H1 (cell line): Measurements from ENCODE around the gene AURKB. TPM values are rescaled to one million over a fixed set of nuclear protein-coding genes. Genes with fewer than 3 reads are reported as not detected.
A peak's percentile ranks its signal among the peaks of the same experiment; 100 is the strongest.

Experiments used
- CTCF ChIA-PET: fragments of 300-600 bp; sonication (Branson Sonifier 250); formaldehyde crosslinking; loops from one replicate; lab custom pipeline; 2021; ENCODE audit not compliant: partially characterized antibody; lab: Charles Lee
- POLR2A ChIA-PET: fragments of 300-600 bp; sonication (Branson Sonifier 250); formaldehyde crosslinking; loops from one replicate; lab custom pipeline; 2021; ENCODE audit warnings: inconsistent platforms; ENCODE audit not compliant: partially characterized antibody; lab: Charles Lee
- DNase-seq, 2 experiments: peaks; one replicate each; pipeline versions ENCODE4 v3.0.0 to v3.0.0-alpha.2; 2010 to 2022; ENCODE audit warnings: low spot score in 2 of 2, low read depth in 1 of 2, mixed read lengths in 1 of 2
- FAIRE-seq: peaks from 2 replicates; lab custom pipeline; 2011; peaks lifted over from hg19 to GRCh38; lab: Jason Lieb, UNC
- H2AFZ ChIP-seq: 2 replicates; pipeline ENCODE4 v1.8.1; 2012; ENCODE audit warnings: low read length, inconsistent platforms
- H2AK5ac ChIP-seq: 2 replicates; pipeline ENCODE4 v1.6.1; 2013; ENCODE audit warnings: low read depth, low read length
- H2BK120ac ChIP-seq: replicated peaks from 2 replicates; pipeline ENCODE3; 2013; ENCODE audit warnings: low read depth, low read length, inconsistent platforms
- H2BK12ac ChIP-seq: 2 replicates; pipeline ENCODE4 v1.6.1; 2013; ENCODE audit warnings: low read depth, low read length
- H2BK15ac ChIP-seq: 2 replicates; pipeline ENCODE4 v1.6.1; 2013; ENCODE audit warnings: low read length
- H2BK20ac ChIP-seq: 2 replicates; pipeline ENCODE4 v1.6.1; 2013; ENCODE audit warnings: low read length
- H2BK5ac ChIP-seq: 2 replicates; pipeline ENCODE4 v1.6.1; 2013; ENCODE audit warnings: low read depth, low read length
- H3K14ac ChIP-seq: 2 replicates; pipeline ENCODE4 v1.6.1; 2013; ENCODE audit warnings: inconsistent platforms; ENCODE audit not compliant: insufficient read length
- H3K18ac ChIP-seq: 2 replicates; pipeline ENCODE4 v1.6.1; 2013; ENCODE audit warnings: low read length; ENCODE audit errors: extremely low read depth
- H3K23ac ChIP-seq: 2 replicates; pipeline ENCODE4 v1.6.1; 2013; ENCODE audit warnings: inconsistent platforms; ENCODE audit not compliant: insufficient read length
- H3K23me2 ChIP-seq: 2 replicates; pipeline ENCODE4 v1.6.1; 2013; ENCODE audit warnings: low read depth, low read length
- H3K27ac ChIP-seq: 2 replicates; pipeline ENCODE4 v1.6.1; 2011; ENCODE audit warnings: low read depth, low read length, inconsistent platforms
- H3K27me3 ChIP-seq, 4 experiments: replicated peaks in 1 of 4; 1 replicate in 1 of 4; 2 replicates in 3 of 4; pipeline versions ENCODE4 v1.6.1 to v1.8.1; 2011 to 2013; ENCODE audit warnings: low read length in 3 of 4, mild to moderate bottlenecking in 3 of 4, inconsistent platforms in 2 of 4, mixed read lengths in 2 of 4, moderate library complexity in 1 of 4; ENCODE audit not compliant: control insufficient read depth in 3 of 4, insufficient read depth in 3 of 4; ENCODE audit errors: extremely low read depth in 1 of 4
- H3K36me3 ChIP-seq, 4 experiments: 2 replicates each; pipeline versions ENCODE4 v1.6.1 to v1.8.1; 2011 to 2013; ENCODE audit warnings: mild to moderate bottlenecking in 4 of 4, low read length in 3 of 4, moderate library complexity in 2 of 4, control low read depth in 1 of 4, inconsistent platforms in 1 of 4; ENCODE audit not compliant: insufficient read depth in 4 of 4, control insufficient read depth in 2 of 4
- H3K4ac ChIP-seq: replicated peaks from 2 replicates; pipeline ENCODE3; 2013; ENCODE audit warnings: low read length, low read depth, mixed read lengths, inconsistent platforms; ENCODE audit not compliant: insufficient read length
- H3K4me1 ChIP-seq, 4 experiments: replicated peaks in 1 of 4; 1 replicate in 1 of 4; 2 replicates in 3 of 4; pipeline versions ENCODE4 v1.6.1 to v1.8.1; 2011 to 2013; ENCODE audit warnings: low read length in 3 of 4, inconsistent platforms in 2 of 4, mixed read lengths in 1 of 4; ENCODE audit not compliant: insufficient read depth in 4 of 4, control insufficient read depth in 3 of 4
- H3K4me2 ChIP-seq, 2 experiments: 2 replicates each; pipeline versions ENCODE4 v1.6.1 to v1.8.1; 2011 to 2013; ENCODE audit warnings: low read depth in 2 of 2, low read length in 2 of 2, control low read depth in 1 of 2, inconsistent platforms in 1 of 2, mild to moderate bottlenecking in 1 of 2; ENCODE audit not compliant: insufficient read depth in 1 of 2
- H3K4me3 ChIP-seq, 4 experiments: fragments of 200-600, 300-600 bp in 1 of 4; sonication (generic), shearing (Covaris generic), sonication (Bioruptor Twin) in 1 of 4; 2 replicates each; pipeline versions ENCODE4 v1.5.1 to v1.8.1; 2011 to 2016; ENCODE audit warnings: low read length in 4 of 4, low read depth in 3 of 4, control low read depth in 2 of 4, inconsistent platforms in 2 of 4, mild to moderate bottlenecking in 2 of 4, mixed read lengths in 1 of 4, moderate library complexity in 1 of 4; ENCODE audit not compliant: insufficient read depth in 2 of 4; ENCODE audit errors: extremely low read depth in 1 of 4
- H3K56ac ChIP-seq: replicated peaks from 2 replicates; pipeline ENCODE3; 2013; ENCODE audit warnings: low read depth, mild to moderate bottlenecking, mixed read lengths, low read length, inconsistent platforms; ENCODE audit not compliant: insufficient read length
- H3K79me1 ChIP-seq: 2 replicates; pipeline ENCODE4 v1.6.1; 2013; ENCODE audit warnings: low read depth, low read length, control low read depth
- H3K79me2 ChIP-seq, 2 experiments: 2 replicates each; pipeline versions ENCODE4 v1.6.1 to v1.8.1; 2012 to 2013; ENCODE audit warnings: low read length in 2 of 2, mild to moderate bottlenecking in 2 of 2, inconsistent platforms in 1 of 2; ENCODE audit not compliant: insufficient read depth in 2 of 2, control insufficient read depth in 1 of 2
- H3K9ac ChIP-seq, 4 experiments: replicated peaks in 1 of 4; 1 replicate in 1 of 4; 2 replicates in 3 of 4; pipeline versions ENCODE4 v1.6.1 to v1.8.1; 2011 to 2013; ENCODE audit warnings: low read depth in 3 of 4, low read length in 3 of 4, control low read depth in 2 of 4, mild to moderate bottlenecking in 2 of 4, moderate library complexity in 2 of 4, inconsistent platforms in 1 of 4; ENCODE audit errors: extremely low read depth in 1 of 4
- H3K9me3 ChIP-seq, 2 experiments: 2 replicates each; pipeline versions ENCODE4 v1.6.1 to v1.8.1; 2012 to 2013; ENCODE audit warnings: mild to moderate bottlenecking in 2 of 2, moderate library complexity in 2 of 2, control low read depth in 1 of 2, inconsistent platforms in 1 of 2, low read depth in 1 of 2, low read length in 1 of 2, mixed read lengths in 1 of 2; ENCODE audit not compliant: insufficient read depth in 2 of 2
- H4K20me1 ChIP-seq, 2 experiments: replicated peaks in 1 of 2; 2 replicates each; pipeline versions ENCODE3 to v1.8.1; 2011 to 2013; ENCODE audit warnings: inconsistent platforms in 2 of 2, low read length in 2 of 2, mild to moderate bottlenecking in 1 of 2; ENCODE audit not compliant: insufficient read depth in 2 of 2, control insufficient read depth in 1 of 2
- H4K5ac ChIP-seq: 2 replicates; pipeline ENCODE4 v1.6.1; 2013; ENCODE audit warnings: low read length, low read depth, mixed read lengths, inconsistent platforms; ENCODE audit not compliant: insufficient read length
- H4K8ac ChIP-seq: 2 replicates; pipeline ENCODE4 v1.8.0; 2013; ENCODE audit warnings: mild to moderate bottlenecking, moderate library complexity, low read length, inconsistent platforms; ENCODE audit not compliant: insufficient read depth; ENCODE audit errors: extremely low read depth
- H4K91ac ChIP-seq: replicated peaks from 2 replicates; pipeline ENCODE3; 2013; ENCODE audit warnings: low read length, mixed read lengths, inconsistent platforms; ENCODE audit not compliant: insufficient read length
- ASH2L ChIP-seq: fragments of 200-600, 300-600 bp; sonication (generic); IDR thresholded peaks from one replicate; pipeline ENCODE4 v1.7.1; 2017; ENCODE audit warnings: low read length
- BRCA1 ChIP-seq: IDR thresholded peaks from 2 replicates; pipeline ENCODE4 v1.6.1; 2012; ENCODE audit warnings: low read depth, low read length, improper control_type of control experiment
- GABPA ChIP-seq: IDR thresholded peaks from 2 replicates; pipeline ENCODE4 v1.6.1; 2011; ENCODE audit warnings: mild to moderate bottlenecking, low read length, moderate library complexity, borderline replicate concordance; ENCODE audit not compliant: insufficient read depth
- MAFK ChIP-seq: IDR thresholded peaks from 2 replicates; pipeline ENCODE4 v1.6.1; 2012; ENCODE audit warnings: low read depth, mild to moderate bottlenecking, improper control_type of control experiment, low read length
- RNF2 ChIP-seq: fragments of 200-900, 300-1000 bp; sonication (generic); IDR thresholded peaks from 2 replicates; pipeline ENCODE4 v1.7.1; 2016; ENCODE audit warnings: borderline replicate concordance, low read depth, mild to moderate bottlenecking, antibody characterized with exemption, low read length; ENCODE audit not compliant: poor library complexity, severe bottlenecking; ENCODE audit errors: missing control alignments
- SIRT6 ChIP-seq: IDR thresholded peaks from one replicate; pipeline ENCODE4 v1.7.1; 2012; ENCODE audit warnings: low read length, inconsistent platforms
- SP2 ChIP-seq: IDR thresholded peaks from 2 replicates; pipeline ENCODE4 v1.6.1; 2012; ENCODE audit warnings: mild to moderate bottlenecking, low read length, inconsistent platforms
- SP4 ChIP-seq: IDR thresholded peaks from 2 replicates; pipeline ENCODE4 v1.6.1; 2012; ENCODE audit warnings: low read length, inconsistent platforms
- WGBS, 2 experiments: shearing (Covaris generic) in 1 of 2; methylation state at CpG; one replicate each; pipeline versions ENCODE4 v1.1.6 to v1.1.7; 2013 to 2015; ENCODE audit warnings: low lambda C conversion rate in 2 of 2, mixed read lengths in 2 of 2, inconsistent platforms in 1 of 2, low coverage in 1 of 2, missing lambda C conversion rate in 1 of 2; ENCODE audit not compliant: insufficient replicate concordance in 2 of 2, insufficient coverage in 1 of 2, insufficient read length in 1 of 2; ENCODE audit errors: extremely low coverage in 1 of 2, missing lambda C conversion rate in 1 of 2; 5-methylcytosine and 5-hydroxymethylcytosine counted together
- polyA plus RNA-seq, 7 experiments: library from polyadenylated mRNA; depleted of rRNA in 3 of 7; stranded (reverse) in 5 of 7; unstranded in 2 of 7; fragments of >200 nt in 5 of 7; fragments of 200-250 nt in 2 of 7; gene quantifications; 1 replicate in 5 of 7; 2 replicates in 1 of 7; 4 replicates in 1 of 7; pipeline versions ENCODE4 v1.2.1 to v1.2.3, GENCODE V29; 2011 to 2013; ENCODE audit warnings: missing spikeins in 2 of 7, mixed read lengths in 2 of 7
- total RNA-seq: library from RNA; stranded (reverse); fragmentation: NEBNext Ultra II Directional; extraction: Animal tissue kit (Norgen Biotek cat#: 25700); gene quantifications from 2 replicates; pipeline ENCODE4 v1.2.1, GENCODE V29; 2021
- TF ChIP-seq, protein P1 (sequence below): IDR thresholded peaks from 2 replicates; pipeline ENCODE4 v1.6.1; 2012; ENCODE audit warnings: inconsistent platforms

AURKB gene
- total and polyA plus RNA-seq, 2 of the 8 experiments (the other 6 are each of a cell fraction or from before 2014, with no cell fraction given), result 102 to 160 TPM

DNA sequence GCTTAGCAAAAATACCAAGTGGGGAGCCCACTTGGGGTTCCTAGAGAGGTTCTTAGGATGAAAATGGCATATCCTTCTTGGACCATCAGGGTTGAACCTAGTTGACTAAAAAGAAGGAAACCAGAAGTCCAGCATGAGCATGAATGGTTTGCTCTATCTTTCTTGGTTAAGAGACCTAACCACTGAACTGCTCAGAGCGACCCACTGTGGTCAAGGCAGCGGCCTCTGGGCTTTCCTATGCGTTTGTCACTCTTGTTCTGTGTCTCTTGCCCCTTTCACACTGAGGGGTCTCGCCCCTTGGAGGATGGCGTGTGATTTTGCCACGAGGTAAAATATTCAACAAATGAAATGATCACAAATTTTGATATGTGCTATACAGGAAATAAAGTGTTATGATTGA, 19.9 kb downstream of the AURKB start:
- H4K91ac ChIP-seq, result no peak overlapping the region
- no peak for FAIRE-seq
- H4K8ac ChIP-seq, result no peak overlapping the region
- H3K27me3 ChIP-seq, result peaks cover 2 to 17% (median 11%) of the 10 kb centered on the region in 4 experiments
- no peak overlapping the region for H2BK12ac ChIP-seq
- peak overlapping the region; percentile 9 to 89 (median 78); a peak in 7 of 8 replicates for H3K4me3 ChIP-seq
- H3K4me2 ChIP-seq, result peak overlapping the region; percentile 86 to 96
- POLR2A ChIA-PET, result interaction anchor here (0.9 to 19.9 kb wide), 17 partner anchors 14 to 186 kb away, joined by 3 to 373 read pairs (median 4); partner anchors contain the start of genes AURKB, KRABD2, PER1 and TMEM107
- 59% methylated on average over 6 of the region's 6 CpGs; no CpG with 5 or more reads in 1 of the 2 experiments for WGBS, 2 experiments
- peaks cover 17% of the 10 kb centered on the region for H3K23me2 ChIP-seq
- no peak overlapping the region for H2BK20ac ChIP-seq
- H2AFZ ChIP-seq, result no peak overlapping the region
- no peak for DNase-seq
- no peaks in the 10 kb centered on the region for H3K79me2 ChIP-seq
- H3K36me3 ChIP-seq, result no peaks in the 10 kb centered on the region
- H3K18ac ChIP-seq, result 0 out of 2 replicates have a peak overlapping the region, but pooled peaks have one; percentile 13
- CTCF ChIA-PET, result interaction anchor here (1.1 to 1.7 kb wide), 4 partner anchors 18 to 72 kb away, joined by 3 to 5 read pairs (median 3); partner anchors contain the start of gene ALOXE3
- no peak overlapping the region for H3K9ac ChIP-seq
- peaks cover 4 to 21% (median 10%) of the 10 kb centered on the region in 4 experiments; a peak in 6 of 7 replicates for H3K4me1 ChIP-seq
- peaks cover 2 to 6% of the 10 kb centered on the region in 2 experiments for H4K20me1 ChIP-seq
- TF ChIP-seq SP2 (no peak), BRCA1 (no peak), GABPA (no peak), RNF2 (no peak), SP4 (no peak), SIRT6 (no peak), ASH2L (no peak), MAFK (no peak)
- TF ChIP-seq, protein P1, sequence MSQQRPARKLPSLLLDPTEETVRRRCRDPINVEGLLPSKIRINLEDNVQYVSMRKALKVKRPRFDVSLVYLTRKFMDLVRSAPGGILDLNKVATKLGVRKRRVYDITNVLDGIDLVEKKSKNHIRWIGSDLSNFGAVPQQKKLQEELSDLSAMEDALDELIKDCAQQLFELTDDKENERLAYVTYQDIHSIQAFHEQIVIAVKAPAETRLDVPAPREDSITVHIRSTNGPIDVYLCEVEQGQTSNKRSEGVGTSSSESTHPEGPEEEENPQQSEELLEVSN, result no peak
- no peaks in the 10 kb centered on the region for H3K79me1 ChIP-seq
- no peak overlapping the region for H3K4ac ChIP-seq
- H4K5ac ChIP-seq, result no peak overlapping the region
- no peak overlapping the region for H2BK15ac ChIP-seq
- H3K27ac ChIP-seq, result no peak overlapping the region
- no peak overlapping the region for H3K56ac ChIP-seq
- no peak overlapping the region for H3K14ac ChIP-seq
- no peaks in the 10 kb centered on the region for H3K9me3 ChIP-seq
- no peak overlapping the region for H2AK5ac ChIP-seq
- no peak overlapping the region for H3K23ac ChIP-seq
- no peak overlapping the region for H2BK5ac ChIP-seq
- H2BK120ac ChIP-seq, result no peak overlapping the region
